GM19468 (cell line): Measurements from ENCODE around the gene AXIN1.

ENCODE experiments used
- ATAC-seq: cut with Tn5 transposase; IDR thresholded peaks from one replicate; pipeline ENCODE4 v1.9.1; 2021; ENCODE audit warnings: mild to moderate bottlenecking, moderate library complexity, moderate number of reproducible peaks; ENCODE audit not compliant: unreplicated experiment; ENCODE audit errors: extremely low read depth

AXIN1 gene

DNA sequence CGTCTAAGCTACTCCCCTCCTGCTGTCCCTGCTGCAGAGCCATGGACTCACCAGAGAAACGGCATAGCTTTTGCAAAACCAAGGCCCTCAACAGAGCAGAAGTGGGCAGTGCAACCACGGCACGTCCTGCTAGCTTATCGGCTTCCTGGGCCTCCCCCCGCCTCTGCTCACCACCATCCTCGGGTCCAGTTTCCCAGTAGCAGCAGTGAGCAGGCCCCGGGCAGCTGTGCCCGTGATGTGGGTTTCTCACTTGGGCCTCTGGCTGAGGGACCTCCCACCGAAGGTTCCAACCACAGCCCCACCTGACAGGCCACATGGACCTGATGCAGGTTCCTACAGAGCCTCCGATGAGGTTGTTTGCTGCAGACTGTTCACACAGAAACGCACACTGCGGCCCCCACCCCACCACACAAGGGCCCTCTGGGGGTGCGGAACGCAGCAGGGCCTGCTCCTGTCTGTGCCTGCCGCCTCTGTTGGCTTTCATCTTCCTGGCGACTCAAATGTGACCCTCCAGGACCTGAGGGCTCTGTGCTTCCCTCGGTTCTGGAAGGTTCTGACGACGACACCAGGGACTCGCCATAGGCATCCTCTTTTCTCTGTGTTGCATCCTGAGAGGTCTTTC is 44.7 kb downstream of the AXIN1 start:
- ATAC-seq, result no peak

DNA sequence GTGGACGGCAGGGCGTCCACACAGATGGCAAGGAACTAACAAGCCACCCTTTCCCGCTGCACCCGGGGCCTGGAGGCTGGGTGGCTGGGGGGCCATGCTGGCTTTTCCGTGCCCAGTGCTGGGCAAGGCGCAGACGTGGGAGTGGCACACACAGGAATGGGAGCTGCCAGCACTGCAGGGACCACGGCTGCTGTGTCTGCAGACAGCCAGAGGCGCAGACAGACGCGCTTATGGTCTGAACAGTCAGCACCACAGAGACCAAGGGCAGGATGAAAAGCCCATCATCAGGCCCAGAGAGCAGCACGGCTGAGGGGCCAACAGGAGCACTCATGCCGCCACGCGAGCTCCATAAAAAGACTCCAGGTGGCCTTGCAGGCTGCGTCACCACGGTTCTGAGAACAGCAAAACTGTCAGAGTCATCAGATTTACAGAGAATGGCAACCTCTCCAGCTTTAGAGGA is 45.6 kb downstream of the AXIN1 start:
- no peak for ATAC-seq

DNA sequence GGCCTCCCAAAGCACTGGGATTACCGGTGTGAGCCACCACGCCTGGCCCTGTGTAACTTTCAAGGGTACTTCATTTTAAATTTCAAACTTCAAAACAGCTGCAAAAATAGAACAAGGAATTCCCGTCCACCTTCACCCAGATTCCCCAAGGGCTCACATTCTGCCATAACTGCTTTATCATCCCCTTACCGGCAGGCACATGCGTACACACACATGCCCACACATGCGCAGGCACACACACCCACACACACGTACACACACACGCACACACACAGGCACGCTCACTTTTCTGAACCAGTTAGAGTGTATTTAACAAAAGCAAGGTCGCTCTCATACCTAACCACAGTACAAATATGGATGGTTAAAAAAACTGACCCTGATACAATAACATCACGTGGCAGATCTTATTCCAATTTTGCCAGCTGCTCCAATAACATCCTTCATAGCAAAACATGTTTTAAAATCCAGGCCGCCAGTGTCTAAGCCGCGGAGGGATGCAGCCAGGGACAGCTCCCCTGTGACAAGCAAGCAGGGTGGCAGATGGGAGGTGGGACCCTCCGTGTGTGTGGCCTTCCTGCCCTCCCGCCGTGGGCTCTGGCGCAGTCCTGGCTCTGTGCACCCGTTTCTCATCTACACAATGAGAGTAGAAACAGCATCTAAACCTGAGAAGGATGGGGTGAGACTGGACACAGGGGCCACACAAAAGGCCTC is 46.5 kb downstream of the AXIN1 start:
- ATAC-seq, result no peak

DNA sequence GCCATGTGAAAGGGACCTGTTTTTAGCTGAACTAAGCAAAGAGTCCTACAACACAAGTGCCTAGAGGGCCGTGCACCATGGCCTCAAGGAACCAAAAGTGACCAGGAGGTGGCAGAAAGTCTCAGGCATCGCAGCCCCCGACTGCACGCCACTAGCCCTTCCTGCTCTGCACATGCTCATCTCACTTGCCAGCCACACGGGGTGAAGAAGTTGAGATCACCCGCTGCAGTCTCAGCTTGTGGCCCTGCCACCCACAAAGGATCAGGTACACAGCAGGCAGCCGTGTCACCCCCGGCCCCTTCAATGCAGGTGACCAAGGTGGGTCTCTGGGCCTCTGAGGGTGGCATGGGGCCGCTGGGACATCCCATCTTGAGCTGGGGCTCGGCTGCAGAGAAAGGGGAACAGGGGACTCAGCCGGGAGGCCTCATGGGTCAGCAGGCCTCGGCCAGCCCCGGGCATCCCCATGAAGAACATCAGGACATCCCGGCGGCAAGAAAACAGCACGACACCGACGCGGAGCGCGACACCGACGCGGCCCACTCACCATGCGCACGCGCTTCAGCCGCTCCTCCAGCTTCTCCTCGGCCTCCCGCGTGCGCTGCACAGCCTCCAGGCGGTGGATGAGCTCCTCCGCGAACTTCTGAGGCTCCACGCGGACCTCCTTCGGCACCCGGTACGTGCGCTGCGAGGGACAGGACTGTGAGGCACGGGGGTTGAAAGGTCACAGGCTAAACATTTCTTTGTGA is 48.6 kb downstream of the AXIN1 start:
- no peak for ATAC-seq

DNA sequence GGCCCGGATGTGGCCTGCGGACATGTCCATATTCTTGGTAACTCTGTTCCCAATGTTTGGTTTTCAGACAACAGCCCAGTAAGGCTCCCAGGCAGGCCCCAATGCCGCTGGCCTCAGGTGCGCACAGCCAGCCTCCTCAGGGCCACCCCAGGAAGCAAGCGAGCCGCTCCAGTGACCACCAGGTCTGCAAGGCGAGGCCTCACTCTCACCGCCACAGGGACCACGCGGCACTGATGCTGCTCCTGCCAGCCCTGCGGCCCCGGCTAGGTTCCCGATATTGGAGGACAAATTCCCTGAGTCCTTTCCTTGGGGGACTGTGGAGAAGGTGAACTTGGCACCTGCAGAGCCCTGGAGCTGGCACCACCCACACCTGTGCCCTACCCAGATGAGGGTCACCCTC is 50.6 kb downstream of the AXIN1 start:
- ATAC-seq, result no peak

DNA sequence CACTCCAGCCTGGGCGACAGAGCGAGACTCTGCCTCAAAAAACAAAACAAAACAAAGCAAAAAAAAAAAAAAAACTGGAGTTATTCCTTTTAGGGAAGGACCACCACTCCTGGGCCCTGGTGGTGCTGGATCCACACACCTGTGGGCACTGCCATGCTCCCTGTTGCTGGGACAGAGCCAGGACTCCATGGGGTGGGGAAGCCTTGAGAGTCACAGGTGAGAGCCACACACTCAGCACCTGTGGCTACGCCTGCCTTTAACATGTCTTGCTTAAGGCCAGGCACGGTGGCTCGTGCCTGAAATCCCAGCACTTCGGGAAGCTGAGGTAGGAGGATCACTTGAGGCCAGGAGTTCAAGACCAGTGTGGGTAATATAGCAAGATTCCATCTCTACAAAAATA is 51.3 kb downstream of the AXIN1 start:
- ATAC-seq, result no peak

DNA sequence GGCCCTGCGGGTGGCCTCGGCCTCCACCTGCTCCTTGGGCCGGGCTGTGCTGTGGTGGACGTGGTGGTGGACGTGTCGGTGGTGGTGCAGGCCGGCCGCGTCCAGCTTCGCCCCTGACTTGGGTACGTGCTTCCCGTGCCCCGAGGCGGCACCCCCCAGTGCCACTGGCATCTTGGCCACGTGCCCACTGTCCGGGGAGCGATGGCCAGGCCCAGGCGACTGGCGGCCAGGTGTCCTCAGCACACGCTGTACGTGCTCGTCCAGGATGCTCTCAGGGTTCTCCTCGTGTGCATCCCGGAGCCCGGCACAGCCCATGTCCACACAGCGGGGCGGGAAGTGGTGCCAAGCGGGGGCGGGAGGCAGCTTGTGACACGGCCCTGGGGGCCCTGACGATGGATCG is 54.7 kb downstream of the AXIN1 start:
- ATAC-seq, result no peak

DNA sequence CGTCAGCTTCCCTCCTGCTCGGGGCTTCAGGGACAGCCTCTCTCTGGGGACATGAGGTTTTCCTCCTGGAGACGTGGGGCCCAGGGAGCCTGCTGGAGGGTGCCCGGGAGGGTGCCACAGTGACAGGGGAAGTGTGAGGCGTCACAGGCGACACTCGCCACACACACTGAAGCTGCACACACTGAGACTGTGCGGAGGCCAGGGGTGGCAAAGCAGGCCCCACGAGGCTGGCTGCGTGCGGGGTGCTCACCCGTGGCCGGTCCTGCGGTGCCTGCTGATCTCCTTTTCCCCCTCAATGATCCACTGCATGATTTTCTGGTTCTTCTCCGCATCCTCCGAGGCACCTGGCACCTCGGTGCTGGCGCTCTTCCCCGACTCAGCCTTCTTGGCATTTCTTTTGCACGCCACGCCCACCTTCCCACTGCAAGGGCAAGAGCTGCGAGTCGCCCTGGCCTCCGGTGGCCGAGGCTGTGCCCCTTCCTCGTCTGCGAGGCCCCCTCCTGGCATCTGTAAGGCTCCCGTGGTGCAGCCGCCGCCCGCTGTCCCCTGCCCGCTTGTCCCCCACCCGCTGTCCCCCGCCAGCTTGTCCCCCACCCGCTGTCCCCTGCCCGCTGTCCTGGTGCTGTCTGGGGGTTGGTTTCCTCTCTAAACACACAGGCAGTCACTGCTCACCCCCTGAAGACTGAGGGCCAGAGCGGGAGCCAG is 55.6 kb downstream of the AXIN1 start:
- ATAC-seq, result no peak

DNA sequence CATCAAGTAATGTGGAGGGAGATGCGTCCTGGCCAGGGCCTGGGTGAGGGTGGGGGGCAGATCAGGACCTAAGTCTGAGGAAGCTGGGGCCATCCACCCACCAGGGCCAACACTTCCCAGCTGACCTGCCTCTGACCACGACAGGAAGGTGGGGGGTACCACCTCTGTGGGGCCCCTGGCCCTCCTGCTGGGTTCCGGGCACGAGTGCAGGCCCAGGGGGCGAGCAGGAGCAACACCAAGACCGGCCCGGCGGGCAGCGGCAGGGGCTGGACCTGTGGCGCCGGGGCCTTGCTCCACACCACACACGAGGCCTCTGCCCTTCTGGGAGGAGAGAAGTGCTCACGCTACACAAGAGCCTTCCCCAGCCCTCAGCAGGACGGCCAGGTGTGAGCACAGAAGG is 56.2 kb downstream of the AXIN1 start:
- ATAC-seq, result no peak

DNA sequence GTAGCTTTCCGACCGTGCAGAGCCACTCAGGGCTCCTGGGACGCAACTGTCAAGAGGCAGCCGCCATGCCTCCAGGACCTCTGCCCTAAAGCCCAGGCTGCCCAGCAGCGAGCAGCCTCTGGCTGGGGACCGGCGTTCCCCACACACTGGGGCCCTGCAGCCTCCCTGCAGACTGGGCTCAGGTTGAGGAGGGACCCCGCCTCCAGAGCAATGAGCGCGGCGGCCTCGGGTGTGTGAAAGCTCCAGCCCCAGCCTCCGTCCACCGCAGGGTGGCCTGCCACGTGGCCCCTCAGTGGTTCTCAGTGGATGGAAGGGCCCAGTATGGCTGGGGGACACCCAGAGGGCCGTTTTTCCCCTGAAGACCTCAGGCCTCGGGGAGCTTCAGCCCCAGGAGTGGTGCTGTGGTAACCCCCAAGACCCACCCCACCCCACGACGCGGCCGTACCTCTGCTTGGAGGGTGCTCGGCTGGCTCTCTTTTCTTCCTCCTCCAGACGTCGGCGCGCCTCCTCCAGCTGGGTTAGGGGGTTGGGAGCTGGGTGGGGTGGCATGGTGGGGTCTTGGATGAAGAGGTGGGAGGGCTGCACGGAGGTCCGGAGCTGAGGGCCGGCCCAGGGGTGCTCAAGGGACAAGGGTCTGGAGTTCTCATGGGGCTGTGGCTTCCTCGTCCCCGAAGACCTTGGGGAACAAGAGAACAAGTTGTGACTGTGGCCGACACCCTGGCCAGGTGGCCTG is 59.3 kb downstream of the AXIN1 start:
- ATAC-seq, result no peak

DNA sequence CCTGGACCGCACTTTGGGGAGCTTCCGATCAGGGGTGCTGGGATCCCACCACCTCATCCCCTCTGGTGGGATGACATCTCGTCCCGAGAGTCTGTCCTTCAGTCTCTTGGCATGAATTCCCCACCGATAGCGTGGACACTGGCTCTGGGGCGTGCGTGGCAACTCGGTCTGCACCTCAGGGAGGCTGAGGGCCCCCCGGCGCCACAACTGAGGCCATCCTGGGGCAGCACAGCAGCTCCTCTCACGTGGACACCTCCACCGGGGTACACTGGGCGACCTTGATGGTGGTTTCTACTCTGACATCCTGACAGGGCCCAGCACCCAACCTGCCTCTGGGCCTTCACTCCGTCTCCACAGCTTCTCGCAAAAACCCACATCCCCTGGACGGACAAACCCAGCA is 61.0 kb downstream of the AXIN1 start:
- no peak for ATAC-seq

DNA sequence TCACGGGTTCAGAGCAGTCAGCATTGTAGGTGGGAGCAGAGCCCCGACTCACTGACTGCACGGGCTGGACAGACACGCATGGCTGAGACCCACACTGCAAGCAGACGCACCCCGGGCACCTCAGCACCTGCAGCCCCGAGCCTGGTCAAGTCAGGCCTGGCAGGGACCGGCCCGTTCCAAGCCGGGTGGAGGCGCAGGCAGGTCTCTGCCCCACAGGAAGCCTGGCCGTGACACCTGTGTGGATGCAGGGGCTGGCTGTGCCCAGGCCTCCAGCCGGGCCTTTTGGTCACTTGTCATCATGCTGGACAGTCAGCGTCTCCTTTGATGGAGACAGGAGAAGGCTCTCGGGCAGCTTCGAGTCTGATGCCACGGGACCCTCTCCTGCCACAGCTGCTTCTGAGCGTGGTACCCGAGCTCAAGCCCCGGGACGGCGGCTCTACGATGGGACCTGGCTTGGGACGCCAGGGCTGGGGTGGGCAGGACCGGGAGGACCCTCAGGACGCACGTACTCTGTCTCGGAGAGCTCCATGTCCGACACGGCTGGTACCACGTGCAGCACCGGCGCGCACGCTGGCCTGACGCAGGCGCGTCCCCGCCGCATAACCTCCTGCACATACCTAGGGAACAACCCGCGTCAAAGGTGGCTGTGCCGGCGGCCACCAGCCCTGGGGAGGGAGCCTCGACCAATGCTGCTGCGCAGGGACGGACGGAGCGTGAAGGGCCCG is 61.7 kb downstream of the AXIN1 start:
- no peak for ATAC-seq

DNA sequence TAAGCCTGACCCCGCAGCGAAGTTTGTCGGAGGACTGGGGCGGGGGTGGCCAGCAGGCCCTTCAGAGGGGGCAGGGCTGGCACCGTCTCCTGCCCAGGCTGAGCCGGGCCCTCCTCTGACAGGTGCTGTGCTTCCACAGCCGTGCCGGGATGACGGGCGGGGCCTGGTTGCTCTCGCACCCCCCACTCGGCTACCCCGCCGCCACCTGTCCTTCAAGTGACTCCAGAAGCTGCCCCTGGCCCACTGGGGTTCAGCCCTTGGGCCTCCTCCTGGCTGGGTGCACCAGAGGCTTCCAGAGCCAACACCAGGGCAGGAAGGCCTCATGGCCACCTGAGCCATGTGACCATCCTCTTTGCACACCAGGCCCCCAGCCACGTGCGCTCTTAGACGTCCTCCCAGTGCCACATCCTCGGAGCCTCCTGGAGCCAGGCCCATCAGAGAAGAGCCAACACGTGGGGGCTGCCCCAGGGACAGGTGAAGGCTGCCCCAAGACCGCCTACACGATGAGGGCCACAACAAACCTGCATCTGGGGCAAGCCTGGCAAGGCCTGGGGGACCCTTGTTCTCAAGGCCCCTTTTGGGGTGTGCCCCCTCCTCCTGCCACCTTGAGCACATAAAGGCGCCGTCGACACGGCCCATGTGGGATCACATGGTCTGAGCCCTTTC is 62.4 kb downstream of the AXIN1 start:
- no peak for ATAC-seq

DNA sequence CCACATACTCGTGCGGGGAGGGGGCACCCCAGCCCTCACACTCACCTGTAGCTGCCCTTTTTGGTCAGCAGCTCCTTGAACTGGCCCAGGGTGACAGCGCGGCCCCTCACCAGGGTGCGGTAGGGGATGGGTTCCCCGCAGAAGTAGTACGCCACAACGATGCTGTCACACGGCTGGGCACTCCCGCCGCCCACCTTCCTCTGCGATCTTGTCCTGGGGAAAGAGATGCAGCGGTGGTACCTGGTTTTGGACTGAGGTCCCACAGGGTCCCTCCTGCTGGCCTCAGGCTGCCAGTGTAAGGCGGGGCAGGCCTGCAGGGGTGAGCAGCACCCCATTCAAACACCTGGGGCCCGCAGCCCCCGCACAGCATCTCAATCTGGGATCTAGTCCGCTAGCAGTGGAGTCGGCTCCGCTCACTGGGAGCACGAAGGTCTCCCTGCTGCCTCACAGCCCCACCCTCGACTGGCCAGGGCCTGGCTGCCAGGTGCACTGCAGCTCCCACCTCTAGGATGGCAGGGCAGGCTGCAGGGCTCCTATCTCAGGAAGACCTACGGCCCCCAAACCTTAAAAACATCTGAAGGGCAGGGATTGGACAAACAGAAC is 63.0 kb downstream of the AXIN1 start:
- ATAC-seq, result no peak

DNA sequence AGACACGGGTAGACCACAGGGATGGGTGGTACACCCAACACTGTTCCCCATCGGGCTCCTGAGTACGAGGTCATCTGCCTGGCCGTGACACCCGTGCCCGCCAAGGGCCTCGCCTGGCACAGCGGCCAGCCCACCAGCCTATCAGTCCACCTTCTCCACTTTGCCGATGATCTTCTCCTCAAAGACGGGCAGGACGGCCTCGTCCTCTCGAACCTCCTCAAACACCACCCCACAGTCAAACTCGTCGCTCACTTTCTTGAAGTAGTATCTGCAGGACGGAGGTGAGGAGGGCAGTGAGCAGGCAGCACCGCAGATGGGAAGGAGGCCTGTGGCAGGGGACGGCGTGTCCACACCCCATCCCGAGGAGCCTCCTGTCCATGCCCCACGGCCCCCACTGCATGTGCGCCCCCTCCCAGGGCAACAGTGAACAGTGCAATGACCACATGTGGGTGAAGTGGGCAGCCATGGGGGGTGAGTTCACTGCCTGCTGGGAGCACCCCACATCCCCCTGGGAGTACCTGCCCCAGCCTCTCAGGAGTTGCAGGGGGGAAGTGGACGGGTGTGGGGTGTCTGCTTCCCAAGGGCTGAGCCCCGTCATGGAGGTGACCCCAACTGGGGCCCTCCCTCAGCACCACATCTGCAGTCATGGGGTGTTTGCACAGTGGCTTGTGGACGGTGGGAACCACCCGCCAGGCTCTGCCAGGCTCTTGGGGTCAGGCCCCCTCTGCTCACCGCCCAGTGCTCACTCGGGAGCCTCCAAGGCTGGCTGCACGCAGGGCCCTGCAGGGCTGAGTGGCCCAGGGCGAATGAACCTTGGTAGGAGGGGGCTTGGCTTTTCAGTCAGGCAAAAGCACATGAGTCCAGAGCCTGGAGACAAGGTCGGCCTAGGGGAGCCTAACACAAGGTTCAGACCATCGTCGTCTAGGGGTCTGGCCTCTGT is 64.3 kb downstream of the AXIN1 start:
- no peak for ATAC-seq

DNA sequence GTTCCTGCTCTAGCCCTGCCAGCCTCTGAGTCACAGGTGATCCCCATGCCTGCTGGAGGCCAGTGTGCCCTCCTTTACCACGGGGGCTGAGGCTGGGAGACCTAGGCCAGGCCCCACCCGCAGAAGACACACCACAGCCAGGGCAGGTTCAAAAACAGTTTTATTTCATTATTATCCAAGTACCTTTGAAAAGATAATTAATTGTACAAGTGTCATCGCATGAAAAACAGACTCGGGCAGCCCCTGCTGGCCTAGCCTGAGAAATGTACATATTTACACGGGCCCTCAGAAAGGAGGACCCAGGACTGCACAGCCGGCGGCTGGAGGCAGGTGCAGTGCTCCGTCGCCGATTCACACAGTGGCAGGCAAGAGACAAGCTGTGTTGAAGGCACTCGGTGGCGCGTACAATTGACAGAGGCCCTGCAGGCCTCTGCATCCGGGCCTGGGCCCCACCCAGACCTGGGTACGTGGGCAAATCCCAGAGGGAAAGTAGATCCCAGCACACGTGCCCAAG is 65.2 kb downstream of the AXIN1 start:
- ATAC-seq, result no peak
